GM23338 (cell line): Measurements from ENCODE around the gene KLRK1. TPM values are rescaled to one million over a fixed set of nuclear protein-coding genes. Genes with fewer than 3 reads are reported as not detected.
"Not testable (repeated sequence)": the region's sequence is repeated elsewhere in the genome, so short reads cannot be mapped to it uniquely, and the experiment has no call there.

ENCODE experiments used
- ATAC-seq: fragments of 200-7000 bp; cut with Tn5 transposase; 3 replicates; pipeline ENCODE4 v1.9.1; 2020
- DNase-seq: peaks from one replicate; pipeline ENCODE4 v3.0.0-alpha.2; 2015; ENCODE audit warnings: low spot score
- H2AFZ ChIP-seq: fragments of 200-600 bp; sonication (generic); 2 replicates; pipeline ENCODE4 v1.8.0; 2016; ENCODE audit warnings: antibody characterized with exemption, mild to moderate bottlenecking, moderate library complexity
- H3F3A ChIP-seq: fragments of 200-600 bp; sonication (generic); replicated peaks from 2 replicates; pipeline ENCODE4 v1.8.0; 2017; ENCODE audit warnings: antibody characterized with exemption, mixed run types, low read depth
- H3K27ac ChIP-seq: fragments of 200-600 bp; sonication (generic); 2 replicates; pipeline ENCODE4 v1.6.1; 2016; ENCODE audit warnings: low read depth
- H3K27me3 ChIP-seq: fragments of 200-600 bp; sonication (generic); 2 replicates; pipeline ENCODE4 v1.8.0; 2016; ENCODE audit warnings: mild to moderate bottlenecking, mixed run types, moderate library complexity; ENCODE audit not compliant: insufficient read depth
- H3K36me3 ChIP-seq: fragments of 200-600 bp; sonication (generic); 2 replicates; pipeline ENCODE4 v1.8.0; 2016; ENCODE audit warnings: mild to moderate bottlenecking; ENCODE audit not compliant: insufficient read depth
- H3K4me1 ChIP-seq: fragments of 200-600 bp; sonication (generic); 2 replicates; pipeline ENCODE4 v1.8.0; 2016; ENCODE audit warnings: mild to moderate bottlenecking, moderate library complexity; ENCODE audit not compliant: insufficient read depth
- H3K4me2 ChIP-seq: fragments of 200-600 bp; sonication (generic); 2 replicates; pipeline ENCODE4 v1.7.1; 2017; ENCODE audit warnings: mixed run types
- H3K4me3 ChIP-seq: fragments of 200-600 bp; sonication (generic); 2 replicates; pipeline ENCODE4 v1.6.1; 2016; ENCODE audit warnings: mixed run types
- H3K79me2 ChIP-seq: fragments of 200-600 bp; sonication (generic); replicated peaks from 2 replicates; pipeline ENCODE4 v1.8.0; 2017; ENCODE audit warnings: mild to moderate bottlenecking; ENCODE audit not compliant: insufficient read depth
- H3K9me2 ChIP-seq: fragments of 200-600 bp; sonication (generic); 2 replicates; pipeline ENCODE4 v1.8.0; 2017; ENCODE audit not compliant: insufficient read depth
- H4K20me1 ChIP-seq: fragments of 200-600 bp; sonication (generic); replicated peaks from 2 replicates; pipeline ENCODE4 v1.8.0; 2017; ENCODE audit warnings: mild to moderate bottlenecking; ENCODE audit not compliant: insufficient read depth
- H3K27ac Mint-ChIP-seq: 2 replicates; pipeline ENCODE4 v1.8.0; 2020; ENCODE audit warnings: inconsistent platforms, mild to moderate bottlenecking, moderate library complexity, mixed read lengths
- H3K27me3 Mint-ChIP-seq: 3 replicates; pipeline ENCODE4 v1.8.0; 2022; ENCODE audit warnings: low read depth, mild to moderate bottlenecking, moderate library complexity, mixed read lengths, inconsistent platforms; ENCODE audit not compliant: insufficient read depth, poor library complexity
- H3K36me3 Mint-ChIP-seq: 3 replicates; pipeline ENCODE4 v1.8.0; 2021; ENCODE audit warnings: low read depth, mild to moderate bottlenecking, inconsistent platforms, moderate library complexity, mixed read lengths
- H3K4me1 Mint-ChIP-seq: 3 replicates; pipeline ENCODE4 v1.8.0; 2020; ENCODE audit warnings: mild to moderate bottlenecking, inconsistent platforms, mixed read lengths
- H3K4me3 Mint-ChIP-seq: 3 replicates; pipeline ENCODE4 v1.8.0; 2021; ENCODE audit warnings: moderate library complexity, mild to moderate bottlenecking, inconsistent platforms, mixed read lengths
- H3K9me3 Mint-ChIP-seq: 3 replicates; pipeline ENCODE4 v1.8.0; 2020; ENCODE audit warnings: moderate library complexity, mild to moderate bottlenecking, inconsistent platforms, mixed read lengths
- ETS1 ChIP-seq: IDR thresholded peaks from 2 replicates; pipeline ENCODE4 v1.6.1; 2016; ENCODE audit warnings: antibody characterized with exemption
- EZH2 ChIP-seq: fragments of 200-600 bp; sonication (generic); IDR thresholded peaks from one replicate; pipeline ENCODE4 v1.8.0; 2017; ENCODE audit warnings: antibody characterized with exemption, mild to moderate bottlenecking, low read depth; ENCODE audit not compliant: unreplicated experiment
- ZNF331 ChIP-seq: fragments of 250-450 bp; sonication (Bioruptor Pico); IDR thresholded peaks from 2 replicates; pipeline ENCODE4 v1.5.0; 2020; ENCODE audit warnings: low read depth, mild to moderate bottlenecking, moderate library complexity
- ZNF462 ChIP-seq: fragments of 250-450 bp; sonication (Bioruptor Pico); IDR thresholded peaks from 2 replicates; pipeline ENCODE4 v1.5.0; 2020; ENCODE audit warnings: mild to moderate bottlenecking, moderate library complexity
- polyA plus RNA-seq: library from polyadenylated mRNA; unstranded; fragments of >200 nt; fragmentation: Nextera tagmentation; extraction: Ambion mirVana; gene quantifications from 2 replicates; pipeline ENCODE4 v1.2.1, GENCODE V29; 2016
- total RNA-seq: library from RNA; depleted of rRNA; stranded (reverse); fragments of >200 nt; shearing (Covaris generic); gene quantifications from 2 replicates; pipeline ENCODE4 v1.2.3, GENCODE V29; 2014

Gene KLRK1
- total and polyA plus RNA-seq, 2 experiments from 2014 or later, result not detected

- TF ChIP-seq ZNF462 (CRISPR knock-in tag) (no peak), ZNF331 (no peak), ETS1 (no peak), EZH2 (no peak)
Observed at GRCh38 chr12:10397296-10397695, 7.5 kb upstream of the KLRK1 start (continued).

GRCh38 chr12:10396176-10396575 lies 6.3 kb upstream of the KLRK1 start:
- not testable (repeated sequence) for H3K36me3 Mint-ChIP-seq, H3K27ac Mint-ChIP-seq, H3K4me3 ChIP-seq, H3K79me2 ChIP-seq, H3K27ac ChIP-seq, H3K9me3 Mint-ChIP-seq, H3K4me1 ChIP-seq, H3K27me3 Mint-ChIP-seq, H3K9me2 ChIP-seq, H2AFZ ChIP-seq, DNase-seq, H3K27me3 ChIP-seq, H3K4me1 Mint-ChIP-seq, H3K4me2 ChIP-seq, H3K36me3 ChIP-seq, ATAC-seq, H4K20me1 ChIP-seq, H3K4me3 Mint-ChIP-seq, H3F3A ChIP-seq
